H1 (cell line): ENCODE measurements around the gene ANK2. TPM values are rescaled to one million over a fixed set of nuclear protein-coding genes. Genes with fewer than 3 reads are reported as not detected.

Source experiments
- BACH1 ChIP-seq: IDR thresholded peaks from 2 replicates; pipeline ENCODE4 v1.6.1; 2012; ENCODE audit warnings: low read length, improper control_type of control experiment
- KDM4A ChIP-seq: IDR thresholded peaks from one replicate; pipeline ENCODE4 v1.7.1; 2012; ENCODE audit warnings: low read depth, mild to moderate bottlenecking, moderate library complexity, low read length, inconsistent platforms; ENCODE audit not compliant: severe bottlenecking
- RBBP5 ChIP-seq: IDR thresholded peaks from 2 replicates; pipeline ENCODE4 v1.7.1; 2012; ENCODE audit warnings: low read depth, mild to moderate bottlenecking, inconsistent platforms, low read length, moderate library complexity, borderline replicate concordance
- RXRA ChIP-seq: IDR thresholded peaks from 2 replicates; pipeline ENCODE4 v1.6.1; 2011; ENCODE audit warnings: low read depth, mild to moderate bottlenecking, low read length, moderate library complexity; ENCODE audit not compliant: insufficient read depth
- SAP30 ChIP-seq: fragments of 300-600 bp; sonication (generic); IDR thresholded peaks from 2 replicates; pipeline ENCODE4 v1.7.1; 2012; ENCODE audit warnings: low read length, moderate library complexity, mild to moderate bottlenecking, inconsistent platforms; ENCODE audit not compliant: insufficient read depth, insufficient replicate concordance
- SP2 ChIP-seq: IDR thresholded peaks from 2 replicates; pipeline ENCODE4 v1.6.1; 2012; ENCODE audit warnings: mild to moderate bottlenecking, low read length, inconsistent platforms
- TAF1 ChIP-seq: IDR thresholded peaks from 2 replicates; pipeline ENCODE4 v1.6.1; 2011; ENCODE audit warnings: mild to moderate bottlenecking, low read depth, low read length
- polyA plus RNA-seq, 7 experiments: library from polyadenylated mRNA; depleted of rRNA in 3 of 7; stranded (reverse) in 5 of 7; unstranded in 2 of 7; fragments of >200 nt in 5 of 7; fragments of 200-250 nt in 2 of 7; gene quantifications; 1 replicate in 5 of 7; 2 replicates in 1 of 7; 4 replicates in 1 of 7; pipeline versions ENCODE4 v1.2.1 to v1.2.3, GENCODE V29; 2011 to 2013; ENCODE audit warnings: missing spikeins in 2 of 7, mixed read lengths in 2 of 7
- total RNA-seq: library from RNA; stranded (reverse); fragmentation: NEBNext Ultra II Directional; extraction: Animal tissue kit (Norgen Biotek cat#: 25700); gene quantifications from 2 replicates; pipeline ENCODE4 v1.2.1, GENCODE V29; 2021

ANK2 gene
- total and polyA plus RNA-seq, 2 of the 8 experiments (the other 6 are each of a cell fraction or from before 2014, with no cell fraction given), result 14.2 to 35.1 TPM

DNA sequence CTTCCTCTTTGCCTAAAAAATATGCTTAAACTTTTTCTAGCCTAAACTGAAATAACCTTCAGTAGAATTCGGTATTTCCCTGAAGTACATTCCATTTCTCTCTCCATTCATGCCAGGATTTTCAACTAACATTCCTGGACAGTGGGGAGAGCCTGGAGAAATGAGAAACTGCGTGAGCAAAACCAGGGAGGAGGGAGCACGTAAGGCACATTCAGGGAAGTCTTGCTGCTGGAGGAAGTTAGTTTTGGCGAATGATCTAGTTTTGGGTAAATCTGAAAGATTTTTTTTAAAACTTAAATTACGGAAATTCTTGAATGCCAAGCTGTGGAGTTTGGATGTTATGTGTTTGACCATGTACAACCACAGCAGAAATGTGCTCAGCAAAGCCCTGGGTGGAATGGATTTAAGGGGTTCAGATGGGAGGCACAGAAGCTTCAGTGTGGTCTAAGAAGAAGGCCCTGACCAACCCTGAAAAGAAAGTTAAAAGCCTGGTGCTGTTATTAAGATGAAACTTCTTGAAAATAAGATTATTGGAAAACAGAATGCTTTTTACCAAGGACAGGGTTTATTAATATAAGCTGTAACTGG lies 347.8 kb downstream of the ANK2 start (continued):
- TF ChIP-seq SAP30 (no peak), SP2 (no peak), KDM4A (no peak), RBBP5 (no peak), TAF1 (no peak), RXRA (no peak), BACH1 (no peak)
